HepG2 (cell line): ENCODE results near the gene ZDHHC6. TPM values are rescaled to one million over a fixed set of nuclear protein-coding genes. Genes with fewer than 3 reads are reported as not detected.

Experiments
- ATAC-seq: fragments of 200-7000 bp; cut with Tn5 transposase; 3 replicates; pipeline ENCODE4 v1.9.1; 2020; ENCODE audit warnings: mild to moderate bottlenecking, moderate library complexity
- BruUV-seq: library from RNA; stranded (reverse); fragments of 400-500 nt; replicated peaks from 2 replicates; lab custom pipeline; 2021; lab: Mats Ljungman, UMichigan
- CTCF ChIA-PET: fragments of 300-600 bp; formaldehyde crosslinking; extraction: SDS; loops from one replicate; lab custom pipeline; 2021; ENCODE audit warnings: low total read pairs, inconsistent platforms, low intra/inter-chr PET ratio; lab: Yijun Ruan, JAX
- POLR2A ChIA-PET: fragments of 350-600 bp; sonication (Branson Sonifier 250); formaldehyde crosslinking; loops from one replicate; lab custom pipeline; 2020; ENCODE audit warnings: antibody characterized with exemption, inconsistent platforms; lab: Yijun Ruan, JAX
- DNase-seq: peaks from one replicate; pipeline ENCODE4 v3.0.0-alpha.2; 2015; ENCODE audit warnings: low spot score
- FAIRE-seq: peaks from 3 replicates; lab custom pipeline; 2011; peaks lifted over from hg19 to GRCh38; lab: Jason Lieb, UNC
- H2AFZ ChIP-seq: one replicate; pipeline ENCODE4 v1.6.1; 2011; ENCODE audit warnings: low read length, inconsistent platforms
- H3K27ac ChIP-seq: fragments of 300-600 bp; 3 replicates; pipeline ENCODE4 v1.8.0; 2011; ENCODE audit warnings: mixed run types, mild to moderate bottlenecking, mixed read lengths, low read length, inconsistent platforms; ENCODE audit not compliant: insufficient read depth; ENCODE audit errors: extremely low read length
- H3K27me3 ChIP-seq, 2 experiments: fragments of 200-600 bp in 1 of 2; 2 replicates in 1 of 2; 3 replicates in 1 of 2; pipeline versions ENCODE4 v1.6.0 to v1.8.0; 2011; ENCODE audit warnings: low read length in 2 of 2, mild to moderate bottlenecking in 2 of 2, moderate library complexity in 2 of 2, inconsistent platforms in 1 of 2; ENCODE audit not compliant: insufficient read depth in 2 of 2, control insufficient read depth in 1 of 2
- H3K36me3 ChIP-seq, 2 experiments: fragments of 200-600 bp in 1 of 2; replicated peaks in 1 of 2; 2 replicates in 1 of 2; 3 replicates in 1 of 2; pipeline versions ENCODE4 v1.5.1 to v1.8.0; 2011; ENCODE audit warnings: low read length in 2 of 2, inconsistent platforms in 1 of 2; ENCODE audit not compliant: insufficient read depth in 2 of 2, control insufficient read depth in 1 of 2
- H3K4me1 ChIP-seq: 2 replicates; pipeline ENCODE4 v1.5.1; 2012; ENCODE audit warnings: low read length, inconsistent platforms; ENCODE audit not compliant: insufficient read depth
- H3K4me2 ChIP-seq: 2 replicates; pipeline ENCODE4 v1.6.0; 2011; ENCODE audit warnings: low read depth, low read length, inconsistent platforms
- H3K4me3 ChIP-seq, 3 experiments: fragments of 200-600 bp in 1 of 3; sonication (generic), shearing (Covaris generic) in 1 of 3; replicated peaks in 1 of 3; 2 replicates each; pipeline ENCODE4 v1.5.1; 2011 to 2016; ENCODE audit warnings: low read length in 3 of 3, inconsistent platforms in 2 of 3, low read depth in 2 of 3, mild to moderate bottlenecking in 2 of 3, control low read depth in 1 of 3, mixed read lengths in 1 of 3; ENCODE audit not compliant: insufficient read depth in 1 of 3
- H3K79me2 ChIP-seq: one replicate; pipeline ENCODE4 v1.6.1; 2011; ENCODE audit warnings: low read length, inconsistent platforms; ENCODE audit not compliant: insufficient read depth
- H3K9ac ChIP-seq: 2 replicates; pipeline ENCODE4 v1.6.0; 2011; ENCODE audit warnings: mild to moderate bottlenecking, low read depth, low read length, inconsistent platforms; ENCODE audit not compliant: insufficient read depth
- H3K9me3 ChIP-seq: 2 replicates; pipeline ENCODE4 v1.5.1; 2012; ENCODE audit warnings: mild to moderate bottlenecking, low read length
- H4K20me1 ChIP-seq: 2 replicates; pipeline ENCODE4 v1.6.0; 2011; ENCODE audit warnings: inconsistent platforms, mild to moderate bottlenecking, low read length, moderate library complexity; ENCODE audit not compliant: insufficient read depth
- TCF7 ChIP-seq: sonication (generic); IDR thresholded peaks from 2 replicates; pipeline ENCODE4 v1.6.1; 2016; ENCODE audit warnings: antibody characterized with exemption, low read depth
- WGBS: methylation state at CpG from one replicate; pipeline ENCODE4 v1.1.6; 2017; ENCODE audit warnings: low lambda C conversion rate; 5-methylcytosine and 5-hydroxymethylcytosine counted together
- in situ Hi-C: cut with HindIII; loops from 2 replicates; pipeline ENCODE4 v1.10.0; 2017; ENCODE audit warnings: low pct_unique_long_range_greater_than_20kb; ENCODE audit not compliant: extremely low pct_ligation_motif_present
- intact Hi-C: fragments of 100-400 bp; cut with micrococcal nuclease; formaldehyde crosslinking; loops from one replicate; pipeline ENCODE4 v1.10.0; 2022; ENCODE audit not compliant: unreplicated experiment
- polyA plus RNA-seq, 8 experiments: library from polyadenylated mRNA; depleted of rRNA in 3 of 8; stranded (reverse) in 7 of 8; unstranded in 1 of 8; fragments of >200 nt; fragmentation: Illumina TruSeq in 4 of 8; extraction: Trizol in 4 of 8; gene quantifications; 2 replicates each; pipeline versions ENCODE4 v1.2.1 to v1.2.3, GENCODE V29; 2011 to 2016; ENCODE audit warnings: low read depth in 4 of 8, missing spikeins in 1 of 8, mixed read lengths in 1 of 8; ENCODE audit not compliant: insufficient read depth in 1 of 8
- total RNA-seq, 5 experiments: library from RNA; depleted of rRNA; stranded (reverse); fragments of >200 nt; fragmentation: Illumina TruSeq; extraction: Trizol; gene quantifications; 2 replicates each; pipeline ENCODE4 v1.2.3, GENCODE V29; 2016; ENCODE audit warnings: low read depth in 1 of 5
- TF ChIP-seq, protein P1 (sequence below): sonication (generic); formaldehyde crosslinking; IDR thresholded peaks from 2 replicates; pipeline ENCODE4 v1.4.0; 2020; ENCODE audit warnings: missing genetic modification reagents

ZDHHC6 gene
- total and polyA plus RNA-seq, 2 of the 13 experiments (the other 11 are each of a cell fraction or from before 2014, with no cell fraction given): 20.9 to 49.4 TPM

DNA sequence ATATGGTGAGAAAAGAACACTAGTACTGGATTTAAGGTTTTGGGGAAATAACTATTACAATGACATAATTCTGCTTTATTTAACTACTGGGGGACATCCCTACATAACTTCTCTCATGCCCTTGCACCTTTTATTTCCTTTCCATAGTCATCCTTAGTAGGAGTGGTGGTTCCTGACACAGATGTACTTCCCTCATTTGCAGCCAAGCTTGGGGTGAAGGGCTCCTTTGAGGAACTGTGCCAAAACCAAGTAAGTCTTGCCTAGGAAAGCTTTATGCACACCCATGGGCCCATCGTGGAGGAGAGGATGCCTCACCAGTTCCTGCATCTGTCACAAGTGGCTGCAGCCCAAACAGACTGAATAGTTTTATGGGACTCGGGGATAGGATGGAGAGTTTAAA lies 20.6 kb downstream of the ZDHHC6 start:
- Histone ChIP-seq H2AFZ (no peak overlapping the region), H4K20me1 (no peaks in the 10 kb centered on the region), H3K4me3 (no peak overlapping the region), H3K9ac (no peak overlapping the region), H3K4me1 (peaks cover 12% of the 10 kb centered on the region), H3K36me3 (peaks cover 25 to 63% of the 10 kb centered on the region in 2 experiments), H3K27me3 (no peaks in the 10 kb centered on the region), H3K27ac (no peak overlapping the region), H3K9me3 (no peaks in the 10 kb centered on the region), H3K79me2 (no peaks in the 10 kb centered on the region), H3K4me2 (no peak overlapping the region)
- no TSS peak for BruUV-seq
- DNase-seq (no peak), ATAC-seq (no peak), FAIRE-seq (no peak)
- POLR2A ChIA-PET: no interaction called here
- intact Hi-C loops (no loop called here), in situ Hi-C loops (loop anchor here (25.0 kb wide), 2 partner anchors 89 to 289 kb away; no protein-coding TSS in a partner anchor)
- WGBS: 93% methylated on average over 2 of the region's 2 CpGs
- TF ChIP-seq, protein P1, sequence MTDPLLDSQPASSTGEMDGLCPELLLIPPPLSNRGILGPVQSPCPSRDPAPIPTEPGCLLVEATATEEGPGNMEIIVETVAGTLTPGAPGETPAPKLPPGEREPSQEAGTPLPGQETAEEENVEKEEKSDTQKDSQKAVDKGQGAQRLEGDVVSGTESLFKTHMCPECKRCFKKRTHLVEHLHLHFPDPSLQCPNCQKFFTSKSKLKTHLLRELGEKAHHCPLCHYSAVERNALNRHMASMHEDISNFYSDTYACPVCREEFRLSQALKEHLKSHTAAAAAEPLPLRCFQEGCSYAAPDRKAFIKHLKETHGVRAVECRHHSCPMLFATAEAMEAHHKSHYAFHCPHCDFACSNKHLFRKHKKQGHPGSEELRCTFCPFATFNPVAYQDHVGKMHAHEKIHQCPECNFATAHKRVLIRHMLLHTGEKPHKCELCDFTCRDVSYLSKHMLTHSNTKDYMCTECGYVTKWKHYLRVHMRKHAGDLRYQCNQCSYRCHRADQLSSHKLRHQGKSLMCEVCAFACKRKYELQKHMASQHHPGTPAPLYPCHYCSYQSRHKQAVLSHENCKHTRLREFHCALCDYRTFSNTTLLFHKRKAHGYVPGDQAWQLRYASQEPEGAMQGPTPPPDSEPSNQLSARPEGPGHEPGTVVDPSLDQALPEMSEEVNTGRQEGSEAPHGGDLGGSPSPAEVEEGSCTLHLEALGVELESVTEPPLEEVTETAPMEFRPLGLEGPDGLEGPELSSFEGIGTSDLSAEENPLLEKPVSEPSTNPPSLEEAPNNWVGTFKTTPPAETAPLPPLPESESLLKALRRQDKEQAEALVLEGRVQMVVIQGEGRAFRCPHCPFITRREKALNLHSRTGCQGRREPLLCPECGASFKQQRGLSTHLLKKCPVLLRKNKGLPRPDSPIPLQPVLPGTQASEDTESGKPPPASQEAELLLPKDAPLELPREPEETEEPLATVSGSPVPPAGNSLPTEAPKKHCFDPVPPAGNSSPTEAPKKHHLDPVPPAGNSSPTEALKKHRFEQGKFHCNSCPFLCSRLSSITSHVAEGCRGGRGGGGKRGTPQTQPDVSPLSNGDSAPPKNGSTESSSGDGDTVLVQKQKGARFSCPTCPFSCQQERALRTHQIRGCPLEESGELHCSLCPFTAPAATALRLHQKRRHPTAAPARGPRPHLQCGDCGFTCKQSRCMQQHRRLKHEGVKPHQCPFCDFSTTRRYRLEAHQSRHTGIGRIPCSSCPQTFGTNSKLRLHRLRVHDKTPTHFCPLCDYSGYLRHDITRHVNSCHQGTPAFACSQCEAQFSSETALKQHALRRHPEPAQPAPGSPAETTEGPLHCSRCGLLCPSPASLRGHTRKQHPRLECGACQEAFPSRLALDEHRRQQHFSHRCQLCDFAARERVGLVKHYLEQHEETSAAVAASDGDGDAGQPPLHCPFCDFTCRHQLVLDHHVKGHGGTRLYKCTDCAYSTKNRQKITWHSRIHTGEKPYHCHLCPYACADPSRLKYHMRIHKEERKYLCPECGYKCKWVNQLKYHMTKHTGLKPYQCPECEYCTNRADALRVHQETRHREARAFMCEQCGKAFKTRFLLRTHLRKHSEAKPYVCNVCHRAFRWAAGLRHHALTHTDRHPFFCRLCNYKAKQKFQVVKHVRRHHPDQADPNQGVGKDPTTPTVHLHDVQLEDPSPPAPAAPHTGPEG: no peak
- no peak for TF ChIP-seq TCF7
- CTCF ChIA-PET: no interaction called here
